GM23248 (cell line): ENCODE measurements around the gene RPL7A.

ENCODE experiments used
- EZH2 ChIP-seq: fragments of 200-600 bp; sonication (generic); IDR thresholded peaks from 2 replicates; pipeline ENCODE4 v1.6.1; 2018; ENCODE audit warnings: antibody characterized with exemption, mild to moderate bottlenecking; ENCODE audit not compliant: insufficient read depth, poor library complexity, severe bottlenecking
- EZH2phosphoT487 ChIP-seq: fragments of 200-600 bp; sonication (generic); IDR thresholded peaks from 2 replicates; pipeline ENCODE4 v1.6.1; 2018; ENCODE audit warnings: antibody characterized with exemption, moderate library complexity, mild to moderate bottlenecking, low read depth; ENCODE audit not compliant: insufficient read depth

DNA sequence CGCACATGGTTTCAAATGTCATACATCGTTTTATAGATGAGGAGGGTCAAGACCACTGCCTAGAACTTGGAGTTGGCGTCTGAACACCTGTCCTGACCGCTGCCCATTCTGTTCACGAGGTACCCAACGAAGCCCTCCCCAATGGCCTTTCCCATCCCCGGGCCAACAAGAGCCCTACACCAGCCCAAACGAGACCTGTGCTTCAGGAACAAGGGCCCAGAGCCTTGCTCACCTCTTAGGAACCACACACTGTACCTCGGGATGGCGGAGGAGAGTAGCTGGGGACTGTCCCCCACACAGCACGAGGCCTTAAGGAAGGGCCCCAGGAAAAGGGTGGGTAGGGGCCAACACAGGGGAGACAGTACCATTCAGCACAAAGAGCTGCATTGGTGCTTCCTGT lies 15.0 kb upstream of the RPL7A start:
- no peak for TF ChIP-seq EZH2
- no peak for TF ChIP-seq EZH2phosphoT487
